ENCODE results near the gene RAMACL.

GRCh38 chr6:166556336-166556735 is 30.1 kb downstream of the RAMACL start:
- no peak for TF ChIP-seq CTCF (IDR thresholded peaks at IDR 0.05; ENCODE audit: low read length)
- no peak for TF ChIP-seq EZH2 (IDR thresholded peaks at IDR 0.05; ENCODE audit: borderline replicate concordance, low read length)

All from OCI-LY1 (cell line).